Activated CD4-positive, alpha-beta T cell treated with anti-CD3 and anti-CD28 coated beads, Interleukin-2, amount 10 ng/mL, durations not matched to agents 24 days and 14 days (primary cell): ENCODE data around the gene C3orf33. TPM values are rescaled to one million over a fixed set of nuclear protein-coding genes. Genes with fewer than 3 reads are reported as not detected.
"Not testable (repeated sequence)": the region's sequence is repeated elsewhere in the genome, so short reads cannot be mapped to it uniquely, and the experiment has no call there.

Experiments used
- DNase-seq: peaks from one replicate; pipeline ENCODE4 v3.0.0; 2022
- H3K27ac Mint-ChIP-seq: one replicate; pipeline ENCODE4 v1.8.0; 2022; ENCODE audit warnings: mild to moderate bottlenecking, mixed read lengths
- H3K27me3 Mint-ChIP-seq: one replicate; pipeline ENCODE4 v1.8.0; 2022; ENCODE audit warnings: mixed read lengths
- H3K36me3 Mint-ChIP-seq: one replicate; pipeline ENCODE4 v1.8.0; 2022; ENCODE audit warnings: low read depth, mild to moderate bottlenecking, mixed read lengths
- H3K4me1 Mint-ChIP-seq: one replicate; pipeline ENCODE4 v1.8.0; 2021; ENCODE audit warnings: mixed read lengths
- H3K4me3 Mint-ChIP-seq: one replicate; pipeline ENCODE4 v1.8.0; 2022; ENCODE audit warnings: mild to moderate bottlenecking, moderate library complexity, mixed read lengths
- H3K9me3 Mint-ChIP-seq: one replicate; pipeline ENCODE4 v1.8.0; 2021; ENCODE audit warnings: mixed read lengths
- intact Hi-C: fragments of 100-400 bp; cut with micrococcal nuclease; formaldehyde crosslinking; loops from one replicate; pipeline ENCODE4 v1.15.1; 2023
- total RNA-seq: library from RNA; stranded (reverse); gene quantifications from 2 replicates; pipeline ENCODE4 v1.2.3, GENCODE V29; 2022

The C3orf33 gene
- 1.6 and 2.1 TPM in 2 replicates for total RNA-seq

- H3K4me1 Mint-ChIP-seq: peaks cover 10% of the 10 kb centered on the region
- intact Hi-C loops: loop anchor here (1.0 to 10.0 kb wide), 3 partner anchors 48 to 99 kb away; partner anchors contain the start of genes GMPS and SLC33A1
- H3K4me3 Mint-ChIP-seq: peak within 1 kb of the TSS; percentile 89
- H3K36me3 Mint-ChIP-seq: peaks cover 2% of the 10 kb centered on the region
- no peaks in the 10 kb centered on the region for H3K9me3 Mint-ChIP-seq
- peak within 1 kb of the TSS; percentile 75 for H3K27ac Mint-ChIP-seq
- peak; percentile 93 for DNase-seq
- H3K27me3 Mint-ChIP-seq: peaks cover 13% of the 10 kb centered on the region
Measured at GRCh38 chr3:155805802-155806618, at the start of gene C3orf33. Gene C3orf33, minus strand, starts transcription at chr3:155806278. Its CDS starts 26 bp downstream, at chr3:155806252.

GRCh38 chr3:155854141-155854940 is 48.3 kb upstream of the C3orf33 start, which contains the start of gene SLC33A1:
Gene SLC33A1, minus strand, starts transcription at chr3:155854427. Its CDS starts 430 bp downstream, at chr3:155853997.
- peak; percentile 99 for DNase-seq
- peaks cover 31% of the 10 kb centered on the region for H3K4me1 Mint-ChIP-seq
- peak within 1 kb of the TSS; percentile 98 for H3K27ac Mint-ChIP-seq
- peaks cover 35% of the 10 kb centered on the region for H3K36me3 Mint-ChIP-seq
- intact Hi-C loops: loop anchor here (1.0 to 10.0 kb wide), 10 partner anchors 8 to 1530 kb away; partner anchors contain the start of genes C3orf33, CCNL1, DHX36 and GMPS
- H3K27me3 Mint-ChIP-seq: peaks cover 2% of the 10 kb centered on the region
- H3K9me3 Mint-ChIP-seq: no peaks in the 10 kb centered on the region
- peak within 1 kb of the TSS; percentile 97 for H3K4me3 Mint-ChIP-seq

- peaks cover 37% of the 10 kb centered on the region for H3K36me3 Mint-ChIP-seq
Measured at GRCh38 chr3:155853214-155854140, 47.4 kb upstream of the C3orf33 start.

GRCh38 chr3:155852341-155852740 is 46.3 kb upstream of the C3orf33 start:
- intact Hi-C loops: loop anchor here (5.0 to 10.0 kb wide), 5 partner anchors 100 to 1325 kb away; partner anchors contain the start of gene CCNL1
- Mint-ChIP-seq H3K9me3 (no peaks in the 10 kb centered on the region), H3K4me1 (peaks cover 37% of the 10 kb centered on the region), H3K27me3 (peaks cover 2% of the 10 kb centered on the region), H3K36me3 (peaks cover 41% of the 10 kb centered on the region), H3K27ac (peak overlapping the region; percentile 78), H3K4me3 (peak overlapping the region; percentile 97)
- no peak for DNase-seq

More at GRCh38 chr3:155853214-155854140, 47.4 kb upstream of the C3orf33 start:
- peak overlapping the region; percentile 98 for H3K27ac Mint-ChIP-seq
- H3K4me3 Mint-ChIP-seq: peak overlapping the region; percentile 97
- H3K9me3 Mint-ChIP-seq: no peaks in the 10 kb centered on the region
- DNase-seq: peak; percentile 80
- intact Hi-C loops: loop anchor here (1.0 to 10.0 kb wide), 10 partner anchors 9 to 1529 kb away; partner anchors contain the start of genes C3orf33, CCNL1, DHX36 and GMPS
- peaks cover 2% of the 10 kb centered on the region for H3K27me3 Mint-ChIP-seq
- H3K4me1 Mint-ChIP-seq: peaks cover 34% of the 10 kb centered on the region

- intact Hi-C loops, H3K27me3 Mint-ChIP-seq: not testable (repeated sequence)
- H3K4me3 Mint-ChIP-seq: peak overlapping the region; percentile 53
Measured at GRCh38 chr3:155849404-155849803, 43.3 kb upstream of the C3orf33 start.

GRCh38 chr3:155847993-155848392 is 41.9 kb upstream of the C3orf33 start:
- H3K9me3 Mint-ChIP-seq: no peaks in the 10 kb centered on the region

More at GRCh38 chr3:155849404-155849803, 43.3 kb upstream of the C3orf33 start:
- Mint-ChIP-seq H3K4me1 (peaks cover 43% of the 10 kb centered on the region), H3K36me3 (peaks cover 47% of the 10 kb centered on the region)
- H3K27ac Mint-ChIP-seq, H3K9me3 Mint-ChIP-seq, DNase-seq: not testable (repeated sequence)

GRCh38 chr3:155846119-155846518 is 40.0 kb upstream of the C3orf33 start:
- DNase-seq: peak; percentile 41
- H3K4me3 Mint-ChIP-seq: peak overlapping the region; percentile 52
- H3K27ac Mint-ChIP-seq: no peak overlapping the region
- H3K36me3 Mint-ChIP-seq: peaks cover 30% of the 10 kb centered on the region
- no peaks in the 10 kb centered on the region for H3K27me3 Mint-ChIP-seq
- intact Hi-C loops: no loop called here
- H3K4me1 Mint-ChIP-seq: peaks cover 30% of the 10 kb centered on the region
- H3K9me3 Mint-ChIP-seq: no peaks in the 10 kb centered on the region

More at GRCh38 chr3:155847993-155848392, 41.9 kb upstream of the C3orf33 start:
- H3K36me3 Mint-ChIP-seq: peaks cover 45% of the 10 kb centered on the region
- intact Hi-C loops: no loop called here
- H3K27ac Mint-ChIP-seq: no peak overlapping the region
- no peak for DNase-seq
- H3K27me3 Mint-ChIP-seq: no peaks in the 10 kb centered on the region
- peaks cover 45% of the 10 kb centered on the region for H3K4me1 Mint-ChIP-seq
- H3K4me3 Mint-ChIP-seq: no peak overlapping the region

GRCh38 chr3:155843569-155843968 is 37.5 kb upstream of the C3orf33 start:
- Mint-ChIP-seq H3K4me3 (no peak overlapping the region), H3K36me3 (peaks cover 23% of the 10 kb centered on the region)
- intact Hi-C loops: no loop called here

GRCh38 chr3:155835341-155836071 is 29.4 kb upstream of the C3orf33 start:
- intact Hi-C loops: no loop called here
- Mint-ChIP-seq H3K36me3 (peaks cover 12% of the 10 kb centered on the region), H3K4me1 (peaks cover 4% of the 10 kb centered on the region), H3K27ac (no peak overlapping the region), H3K4me3 (no peak overlapping the region), H3K9me3 (no peaks in the 10 kb centered on the region), H3K27me3 (no peaks in the 10 kb centered on the region)
- peak; percentile 54 for DNase-seq

More at GRCh38 chr3:155843569-155843968, 37.5 kb upstream of the C3orf33 start:
- H3K9me3 Mint-ChIP-seq: no peaks in the 10 kb centered on the region
- H3K27me3 Mint-ChIP-seq: no peaks in the 10 kb centered on the region
- no peak for DNase-seq
- no peak overlapping the region for H3K27ac Mint-ChIP-seq
- peaks cover 21% of the 10 kb centered on the region for H3K4me1 Mint-ChIP-seq

- H3K4me3 Mint-ChIP-seq, H3K4me1 Mint-ChIP-seq, H3K9me3 Mint-ChIP-seq, H3K27ac Mint-ChIP-seq, DNase-seq, intact Hi-C loops, H3K27me3 Mint-ChIP-seq: not testable (repeated sequence)
- peaks cover 12% of the 10 kb centered on the region for H3K36me3 Mint-ChIP-seq
Measured at GRCh38 chr3:155828490-155829098, 22.5 kb upstream of the C3orf33 start.

- H3K27ac Mint-ChIP-seq: no peak overlapping the region
- H3K36me3 Mint-ChIP-seq: peaks cover 4% of the 10 kb centered on the region
- H3K27me3 Mint-ChIP-seq: peaks cover 5% of the 10 kb centered on the region
Measured at GRCh38 chr3:155815030-155815545, 9.0 kb upstream of the C3orf33 start.

GRCh38 chr3:155813224-155813623 is 7.1 kb upstream of the C3orf33 start:
- H3K27ac Mint-ChIP-seq, intact Hi-C loops, H3K4me3 Mint-ChIP-seq, DNase-seq, H3K9me3 Mint-ChIP-seq, H3K36me3 Mint-ChIP-seq, H3K4me1 Mint-ChIP-seq: not testable (repeated sequence)
- H3K27me3 Mint-ChIP-seq: peaks cover 15% of the 10 kb centered on the region

More at GRCh38 chr3:155815030-155815545, 9.0 kb upstream of the C3orf33 start:
- intact Hi-C loops: no loop called here
- no peaks in the 10 kb centered on the region for H3K4me1 Mint-ChIP-seq
- H3K9me3 Mint-ChIP-seq: no peaks in the 10 kb centered on the region
- no peak overlapping the region for H3K4me3 Mint-ChIP-seq
- peak; percentile 40 for DNase-seq
